NCI-H82 treated with DMSO at 0.1 percent for 48 hours (cell line): ENCODE measurements around the gene SH2B3.
"Not testable (repeated sequence)": the region's sequence is repeated elsewhere in the genome, so short reads cannot be mapped to it uniquely, and the experiment has no call there.

Source experiments
- DNase-seq: peaks from one replicate; lab custom pipeline; 2025; ENCODE audit not compliant: unreplicated experiment; lab: John Stamatoyannopoulos, UW

SH2B3 gene

DNA sequence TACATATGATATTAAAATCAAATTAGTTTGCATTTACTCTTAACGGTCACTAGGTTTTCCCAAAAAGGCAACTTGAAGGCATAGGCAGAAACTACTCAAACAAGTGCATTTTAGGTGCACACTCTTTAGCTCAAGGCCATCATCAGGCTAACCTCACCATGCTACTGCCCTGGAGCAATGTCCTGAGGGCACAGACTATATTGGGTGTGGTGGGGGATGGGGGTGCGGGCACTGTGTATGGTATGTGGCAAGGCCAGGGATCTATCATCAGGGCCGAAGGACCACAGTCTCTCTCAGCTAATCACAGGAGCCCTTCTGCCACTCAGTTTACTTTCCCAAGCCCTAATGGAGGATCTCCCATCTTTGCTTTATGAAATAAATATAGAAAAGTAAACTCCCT is 51.9 kb downstream of the SH2B3 start:
- no peak for DNase-seq

DNA sequence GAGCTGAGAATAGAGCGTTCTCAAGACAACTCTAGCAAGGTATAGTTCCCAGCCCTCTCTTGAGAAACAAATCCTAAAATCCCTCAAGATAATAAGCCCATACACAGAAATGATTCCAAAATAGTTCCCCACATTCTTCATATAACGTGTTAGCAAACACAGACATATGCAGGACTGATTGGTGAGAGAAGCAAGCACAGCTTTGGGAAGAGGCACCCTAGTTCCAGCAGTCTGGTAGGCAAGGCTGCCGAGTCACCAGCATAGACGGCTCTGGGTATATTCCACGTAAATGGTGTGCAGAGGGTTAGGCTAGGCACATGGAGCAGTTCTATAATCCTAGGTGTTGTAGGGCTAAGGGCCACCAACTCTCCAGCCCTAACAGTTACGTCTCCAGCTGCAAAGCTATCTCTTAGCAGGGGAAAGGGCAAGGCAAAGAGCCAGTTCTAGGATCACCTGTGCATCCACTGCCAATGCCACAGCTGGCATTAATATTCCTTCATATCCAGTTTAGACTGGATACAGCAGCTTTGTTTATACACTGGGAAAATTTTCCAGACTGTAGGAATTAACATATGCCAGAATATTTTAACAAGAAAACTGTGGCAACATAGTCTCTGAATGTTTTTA is 52.9 kb downstream of the SH2B3 start:
- no peak for DNase-seq

DNA sequence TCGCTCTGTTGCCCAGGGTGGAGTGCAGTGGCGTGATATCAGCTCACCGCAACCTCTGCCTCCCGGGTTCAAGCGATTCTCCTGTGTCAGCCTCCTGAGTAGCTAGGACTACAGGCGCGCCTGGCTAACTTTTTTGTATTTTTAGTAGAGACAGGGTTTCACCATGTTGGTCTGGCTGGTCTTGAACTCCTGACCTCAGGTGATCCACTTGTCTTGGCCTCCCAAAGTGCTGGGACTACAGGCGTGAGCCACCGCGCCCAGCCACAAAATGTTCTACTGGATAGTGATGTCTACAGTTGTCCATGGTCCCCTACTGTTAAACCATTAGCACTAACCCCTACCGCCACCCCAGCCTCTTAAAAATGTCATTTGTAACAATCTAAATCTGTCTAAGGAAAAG is 54.4 kb downstream of the SH2B3 start:
- not testable (repeated sequence) for DNase-seq

- no peak for DNase-seq
Observed at GRCh38 chr12:111462210-111462769, 56.6 kb downstream of the SH2B3 start.

GRCh38 chr12:111467092-111467856 is 61.6 kb downstream of the SH2B3 start:
- DNase-seq, result no peak

- DNase-seq, result no peak
Observed at GRCh38 chr12:111467857-111468241, 62.1 kb downstream of the SH2B3 start.

GRCh38 chr12:111469401-111469800 is 63.7 kb downstream of the SH2B3 start:
- no peak for DNase-seq

- DNase-seq, result no peak
Observed at GRCh38 chr12:111471236-111471635, 65.5 kb downstream of the SH2B3 start.

DNA sequence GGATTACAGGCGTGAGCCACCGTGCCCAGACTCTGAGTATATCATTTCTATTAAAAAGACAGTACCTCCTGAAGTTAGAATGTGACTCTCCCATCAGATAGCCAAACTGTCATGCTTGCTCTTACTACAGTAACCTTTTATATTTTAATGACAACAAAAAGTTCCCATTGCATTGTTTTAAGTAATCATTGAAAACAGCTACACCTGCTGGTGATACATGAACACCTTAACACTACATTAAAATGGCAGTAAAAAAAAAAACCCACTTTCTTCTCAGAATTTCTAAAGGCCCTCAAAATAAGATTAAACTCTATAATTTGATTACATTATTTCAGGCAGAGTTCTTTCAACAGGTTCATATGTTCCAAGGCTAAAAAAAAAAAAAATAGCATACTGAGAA is 76.7 kb downstream of the SH2B3 start:
- no peak for DNase-seq

DNA sequence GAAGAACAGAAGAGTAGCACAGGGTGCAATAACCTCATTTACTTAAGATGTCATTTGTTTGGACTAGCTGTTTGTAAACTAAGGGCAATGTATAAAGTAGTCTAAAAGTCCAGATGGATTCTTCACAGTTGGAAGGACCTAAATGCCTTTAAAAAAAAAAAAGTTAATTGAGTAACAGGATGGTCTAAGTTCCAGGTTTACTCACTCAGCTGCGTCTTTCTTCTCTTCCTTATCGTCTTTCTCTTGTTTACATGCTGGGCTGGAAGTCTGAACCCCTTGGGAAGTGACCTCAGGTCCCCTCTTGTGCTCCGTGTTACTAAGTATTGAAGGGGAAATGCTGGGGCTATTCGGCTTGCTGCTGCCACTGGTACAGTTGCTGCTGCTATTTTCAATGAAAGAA is 82.5 kb downstream of the SH2B3 start:
- peak; percentile 24 for DNase-seq

DNA sequence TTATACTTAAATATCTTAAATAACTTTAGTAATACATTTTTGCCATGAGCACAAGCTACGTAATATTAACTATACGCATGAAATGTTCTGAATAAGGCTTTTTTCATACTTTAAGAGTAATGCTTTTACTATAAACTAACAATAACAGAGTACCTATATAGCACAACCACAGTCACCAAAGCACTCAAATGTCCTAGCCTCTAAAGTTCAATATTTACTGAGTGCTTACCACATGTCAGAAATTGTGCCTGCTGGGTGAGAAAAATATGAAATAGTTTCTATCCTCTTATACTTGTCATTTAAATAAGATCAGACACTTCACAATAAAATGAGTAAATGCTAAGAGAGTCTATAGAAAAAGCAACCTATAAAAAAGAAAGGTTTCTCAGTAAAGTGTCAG is 83.1 kb downstream of the SH2B3 start:
- DNase-seq, result no peak

DNA sequence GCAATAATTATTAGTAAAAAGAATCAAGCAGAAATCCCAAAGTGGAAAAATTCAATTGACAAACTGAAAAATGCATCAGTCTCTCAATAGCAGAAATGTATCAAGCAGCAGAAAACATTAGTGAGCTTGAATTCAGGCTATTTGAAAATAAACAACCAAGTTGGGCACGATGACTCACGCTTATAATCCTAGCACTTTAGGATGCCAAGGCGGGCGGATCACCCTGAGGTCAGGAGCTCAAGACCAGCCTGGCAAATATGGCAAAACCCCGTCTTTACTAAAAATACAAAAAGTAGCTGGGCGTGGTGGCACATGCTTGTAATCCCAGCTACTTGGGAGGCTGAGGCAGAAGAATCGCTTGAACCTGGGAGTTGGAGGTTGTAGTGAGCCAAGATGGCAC is 87.3 kb downstream of the SH2B3 start:
- DNase-seq, result not testable (repeated sequence)

DNA sequence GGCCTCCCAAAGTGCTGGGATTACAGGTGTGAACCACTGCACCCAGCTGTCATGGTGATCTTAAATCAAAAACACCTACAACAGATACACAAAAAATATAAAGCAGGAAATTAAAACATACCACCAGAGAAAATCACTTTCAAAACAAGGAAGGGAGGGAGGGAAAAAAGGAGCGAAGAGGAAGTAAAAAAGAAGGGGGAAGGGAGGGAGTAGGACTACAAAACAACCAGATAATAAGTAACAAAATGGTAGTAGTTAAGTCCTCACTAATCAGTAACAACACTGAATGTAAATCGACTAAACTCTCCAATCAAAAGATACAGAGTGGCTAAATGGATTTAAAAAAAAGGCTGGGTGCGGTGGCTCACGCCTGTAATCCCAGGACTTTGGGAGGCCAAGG is 89.0 kb downstream of the SH2B3 start:
- DNase-seq, result no peak
